Subcutaneous preadipocyte (primary cell): Measurements from ENCODE around the gene TAF11L6. TPM values are rescaled to one million over a fixed set of nuclear protein-coding genes. Genes with fewer than 3 reads are reported as not detected.

ENCODE experiments used
- small RNA-seq: library from RNA; depleted of rRNA; stranded (forward); fragments of <200 nt; gene quantifications from one replicate; pipeline ENCODE3, GENCODE V24; 2012
- total RNA-seq: library from RNA; depleted of rRNA; stranded (reverse); fragments of >200 nt; gene quantifications from 2 replicates; pipeline ENCODE4 v1.2.3, GENCODE V29; 2012

The TAF11L6 gene
- not detected in 2 replicates for total RNA-seq

GRCh38 chr5:17528369-17528768 is at the start of gene TAF11L6:
Gene TAF11L6, plus strand, starts transcription at chr5:17528669.

GRCh38 chr5:17497931-17498330 is 30.5 kb upstream of the TAF11L6 start, which contains the start of gene TAF11L2:
Gene TAF11L2, plus strand, starts transcription at chr5:17498231.

GRCh38 chr5:17518067-17518466 is 10.4 kb upstream of the TAF11L6 start, which contains the start of gene TAF11L3:
Gene TAF11L3, plus strand, starts transcription at chr5:17518367.

GRCh38 chr5:17521501-17521900 is 7.0 kb upstream of the TAF11L6 start, which contains the start of gene TAF11L4:
Gene TAF11L4, plus strand, starts transcription at chr5:17521801.

GRCh38 chr5:17524935-17525334 is 3.5 kb upstream of the TAF11L6 start, which contains the start of gene TAF11L5:
Gene TAF11L5, plus strand, starts transcription at chr5:17525235.

Small RNAs within 50 kb of the gene (small RNA-seq; reads per million reads assigned to genes)
- gene AC106774.3, result not detected

Other genes starting within 250 kb of the TAF11L6 start
- not detected in 2 replicates for gene TAF11L2, start 30.4 kb upstream of the TAF11L6 start, total RNA-seq
- not detected in 2 replicates for gene TAF11L3, start 10.3 kb upstream of the TAF11L6 start, total RNA-seq
- not detected in 2 replicates for gene TAF11L4, start 6.9 kb upstream of the TAF11L6 start, total RNA-seq
- not detected in 2 replicates for gene TAF11L5, start 3.4 kb upstream of the TAF11L6 start, total RNA-seq
- gene TAF11L7, start 57.1 kb downstream of the TAF11L6 start, total RNA-seq, result not detected in 2 replicates
- not detected in 2 replicates for gene TAF11L8, start 62.3 kb downstream of the TAF11L6 start, total RNA-seq
- not detected in 2 replicates for gene TAF11L9, start 65.7 kb downstream of the TAF11L6 start, total RNA-seq
- not detected in 2 replicates for gene TAF11L10, start 69.2 kb downstream of the TAF11L6 start, total RNA-seq
- not detected in 2 replicates for gene TAF11L11, start 75.5 kb downstream of the TAF11L6 start, total RNA-seq
- not detected in 2 replicates for gene TAF11L12, start 81.7 kb downstream of the TAF11L6 start, total RNA-seq
- gene TAF11L13, start 103.4 kb downstream of the TAF11L6 start, total RNA-seq, result not detected in 2 replicates
- gene TAF11L14, start 105.8 kb downstream of the TAF11L6 start, total RNA-seq, result not detected in 2 replicates